GM12892 (cell line): Measurements from ENCODE around the gene MSANTD2.
"Not testable (repeated sequence)": the region's sequence is repeated elsewhere in the genome, so short reads cannot be mapped to it uniquely, and the experiment has no call there.

Source experiments
- POLR2A ChIP-seq: IDR thresholded peaks from 2 replicates; pipeline ENCODE4 v1.6.1; 2011; ENCODE audit warnings: low read depth, low read length, control low read depth
- POLR2AphosphoS5 ChIP-seq: IDR thresholded peaks from 2 replicates; pipeline ENCODE4 v1.6.1; 2011; ENCODE audit warnings: low read depth, low read length, control low read depth
- TAF1 ChIP-seq: IDR thresholded peaks from 2 replicates; pipeline ENCODE4 v1.6.1; 2011; ENCODE audit warnings: low read depth, mild to moderate bottlenecking, control low read depth, low read length, borderline replicate concordance

- not testable (repeated sequence) for TF ChIP-seq POLR2A, POLR2AphosphoS5, TAF1
Observed at GRCh38 chr11:124770959-124771358, 29.2 kb downstream of the MSANTD2 start.
